ENCODE data around the gene TMEM43.
A peak's percentile ranks its signal among the peaks of the same experiment; 100 is the strongest.

The TMEM43 gene

GRCh38 chr3:14138878-14139655 is 14.2 kb downstream of the TMEM43 start:
- DNase-seq, result no peak

- no peak for DNase-seq
These were observed 14.9 kb downstream of the TMEM43 start for GRCh38 chr3:14139771-14140170.

DNA sequence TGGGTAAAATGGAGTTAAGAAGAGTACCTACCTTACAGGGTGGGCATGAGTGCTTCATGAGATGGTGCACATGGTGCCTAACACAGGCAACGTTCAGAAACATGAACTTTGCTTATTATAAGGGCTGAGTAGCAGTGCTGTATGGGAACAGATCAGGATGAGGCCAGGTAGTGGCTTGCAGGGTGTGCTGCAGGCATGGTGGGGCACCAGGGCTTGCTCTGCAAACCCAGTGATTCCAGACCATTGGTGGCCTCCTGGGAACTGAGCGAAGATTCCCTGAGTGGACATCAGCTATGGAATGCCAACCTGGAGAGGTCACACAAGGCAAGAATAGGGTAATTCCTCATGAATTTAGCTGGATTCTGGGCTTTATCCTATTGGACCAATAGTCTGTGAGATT is 15.8 kb downstream of the TMEM43 start:
- no peak for DNase-seq

GRCh38 chr3:14141144-14141543 is 16.3 kb downstream of the TMEM43 start:
- peak; percentile 17 for DNase-seq

- no peak for DNase-seq
These were observed 16.9 kb downstream of the TMEM43 start for GRCh38 chr3:14141602-14142341.

GRCh38 chr3:14142567-14143270 is 17.9 kb downstream of the TMEM43 start:
- peak; percentile 89 for DNase-seq

GRCh38 chr3:14143271-14144225 is 18.7 kb downstream of the TMEM43 start:
- no peak for DNase-seq

GRCh38 chr3:14144423-14145075 is 19.7 kb downstream of the TMEM43 start:
- peak; percentile 96 for DNase-seq

DNA sequence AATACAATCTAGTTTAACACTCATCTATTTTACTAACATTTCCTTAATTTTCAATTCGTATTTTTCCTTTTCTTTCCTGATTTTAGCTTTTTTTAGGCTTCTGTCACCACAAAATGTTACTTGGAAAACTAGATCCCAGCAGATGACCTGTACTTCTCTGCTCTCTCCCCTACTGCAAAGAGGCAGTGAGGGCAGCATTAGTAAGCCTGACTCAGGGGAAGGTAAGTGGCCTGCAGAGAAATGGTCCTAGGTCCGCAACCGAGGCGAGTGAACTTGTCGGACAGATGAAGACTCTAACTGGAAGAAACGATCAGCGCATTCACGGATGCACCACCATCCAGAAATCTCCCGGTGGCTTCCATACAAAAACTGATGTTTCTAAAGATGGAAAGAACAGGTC is 20.4 kb downstream of the TMEM43 start:
- DNase-seq, result no peak

DNA sequence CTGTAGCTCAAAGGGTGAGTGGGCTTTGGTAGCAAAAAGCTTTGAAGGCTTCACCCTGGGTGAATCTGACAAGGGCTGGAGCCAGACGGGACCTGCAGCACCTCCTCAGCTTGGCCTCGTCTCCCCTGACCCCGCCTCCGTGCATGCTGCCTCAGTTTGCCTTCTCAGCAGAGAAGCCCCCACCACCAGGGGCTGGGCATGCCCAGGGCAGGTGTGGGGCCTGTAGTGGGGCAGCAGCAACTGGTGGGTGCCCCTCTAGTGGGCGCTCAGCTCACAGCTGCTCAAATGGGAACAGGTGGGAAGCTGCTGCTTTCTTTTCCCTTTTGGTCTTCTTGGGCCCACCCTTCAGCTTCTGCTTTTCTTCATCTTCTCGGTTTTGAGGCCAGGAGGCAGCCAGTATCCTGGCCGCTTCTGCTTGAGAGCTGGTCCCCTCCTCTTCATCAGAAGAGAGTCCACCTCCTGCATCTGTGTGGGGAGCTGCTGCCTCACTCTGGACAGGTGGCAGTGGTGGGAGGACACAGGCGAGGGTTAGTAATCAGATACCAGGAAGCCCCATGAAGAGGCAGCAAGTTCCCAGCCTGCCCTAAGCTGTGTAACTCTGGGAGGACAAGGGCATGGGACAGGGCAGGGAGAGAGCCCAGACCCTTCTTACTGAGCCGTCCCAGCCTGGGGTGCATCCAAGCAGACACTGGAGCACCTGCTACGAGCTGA is 21.0 kb downstream of the TMEM43 start:
- no peak for DNase-seq

DNA sequence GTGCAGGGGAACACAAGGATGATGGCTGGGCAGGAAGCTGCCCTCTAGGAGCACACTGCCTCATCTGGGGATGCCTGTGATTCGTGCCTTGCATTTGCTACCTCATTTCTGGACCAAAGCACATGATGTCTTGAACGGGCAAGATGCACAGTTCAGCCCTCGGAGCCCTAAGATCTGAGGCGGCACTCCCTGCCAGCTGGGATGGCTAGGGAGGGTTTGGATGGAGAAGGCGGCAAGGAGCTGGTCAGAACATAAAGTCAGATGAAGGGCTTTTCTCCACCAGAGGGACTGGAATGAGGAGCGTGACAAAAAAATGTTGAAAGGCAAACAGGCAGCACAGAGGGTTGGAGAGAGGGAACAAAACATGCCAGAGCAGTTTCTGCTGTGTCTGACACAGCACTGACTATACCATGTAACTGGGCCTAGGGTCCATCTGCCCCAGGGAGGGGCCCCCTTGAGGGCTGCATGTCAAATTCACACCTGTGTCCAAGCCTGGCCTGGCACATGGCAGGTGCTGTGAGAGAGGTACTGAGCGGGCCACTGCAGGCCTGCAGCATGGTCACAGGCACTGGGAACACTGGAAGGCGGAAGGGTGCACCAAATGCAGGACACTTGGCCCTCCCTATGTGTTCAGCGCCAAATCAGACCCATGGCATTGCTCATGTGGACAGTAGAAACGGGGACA is 21.7 kb downstream of the TMEM43 start:
- DNase-seq, result no peak

- DNase-seq, result no peak
These were observed 22.2 kb downstream of the TMEM43 start for GRCh38 chr3:14147066-14147435.

- DNase-seq, result no peak
These were observed 22.8 kb downstream of the TMEM43 start for GRCh38 chr3:14147617-14148016.

DNA sequence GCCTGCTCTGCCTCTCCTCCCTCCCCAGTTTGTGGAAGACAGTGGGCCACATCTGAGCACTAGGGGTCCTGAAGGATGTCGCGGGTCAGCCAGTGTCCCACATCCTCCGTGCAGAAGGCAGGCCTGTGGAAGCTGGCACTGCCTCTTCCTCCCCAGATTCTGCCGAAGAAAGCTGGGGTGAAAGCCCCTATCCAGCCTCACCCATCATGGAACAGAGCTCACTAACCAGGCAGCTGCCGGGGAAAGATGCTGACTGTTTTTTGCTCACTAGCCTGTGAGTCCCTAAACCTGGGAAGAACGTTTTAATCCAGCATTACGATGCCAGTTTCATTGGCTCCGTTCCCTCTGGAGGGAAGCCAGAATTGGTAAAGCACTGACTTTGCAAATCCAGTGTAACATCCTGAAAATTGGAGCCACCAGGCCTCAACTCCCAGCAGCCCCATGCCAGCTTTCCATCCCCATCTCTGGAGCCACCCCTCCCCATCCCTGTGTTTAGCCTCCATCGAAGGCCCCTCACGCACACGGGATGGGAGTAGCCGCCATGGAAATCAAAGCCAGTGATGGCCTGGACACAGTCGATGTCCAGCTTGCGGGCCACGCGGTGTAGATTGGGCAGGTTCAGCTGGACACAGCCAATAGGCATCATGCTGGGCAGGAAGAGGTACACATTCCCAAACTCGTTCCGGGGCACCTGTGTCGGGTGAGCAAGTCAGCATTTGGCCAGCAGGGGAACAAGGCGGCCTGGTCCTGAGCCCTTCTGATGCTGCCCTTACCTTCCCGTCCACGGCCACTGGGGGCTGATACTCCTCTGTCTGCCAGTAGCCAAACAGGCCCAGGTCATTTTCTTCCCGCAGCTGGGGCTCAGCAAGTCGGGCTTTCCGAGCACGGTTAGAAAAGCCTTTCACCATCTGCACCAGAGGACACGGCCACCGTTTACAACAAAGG is 23.5 kb downstream of the TMEM43 start:
- DNase-seq, result no peak

- DNase-seq, result no peak
These were observed 25.2 kb downstream of the TMEM43 start for GRCh38 chr3:14150078-14150477.

GRCh38 chr3:14150491-14151230 is 25.8 kb downstream of the TMEM43 start:
- no peak for DNase-seq

- DNase-seq, result no peak
These were observed 26.7 kb downstream of the TMEM43 start for GRCh38 chr3:14151471-14152083.

DNA sequence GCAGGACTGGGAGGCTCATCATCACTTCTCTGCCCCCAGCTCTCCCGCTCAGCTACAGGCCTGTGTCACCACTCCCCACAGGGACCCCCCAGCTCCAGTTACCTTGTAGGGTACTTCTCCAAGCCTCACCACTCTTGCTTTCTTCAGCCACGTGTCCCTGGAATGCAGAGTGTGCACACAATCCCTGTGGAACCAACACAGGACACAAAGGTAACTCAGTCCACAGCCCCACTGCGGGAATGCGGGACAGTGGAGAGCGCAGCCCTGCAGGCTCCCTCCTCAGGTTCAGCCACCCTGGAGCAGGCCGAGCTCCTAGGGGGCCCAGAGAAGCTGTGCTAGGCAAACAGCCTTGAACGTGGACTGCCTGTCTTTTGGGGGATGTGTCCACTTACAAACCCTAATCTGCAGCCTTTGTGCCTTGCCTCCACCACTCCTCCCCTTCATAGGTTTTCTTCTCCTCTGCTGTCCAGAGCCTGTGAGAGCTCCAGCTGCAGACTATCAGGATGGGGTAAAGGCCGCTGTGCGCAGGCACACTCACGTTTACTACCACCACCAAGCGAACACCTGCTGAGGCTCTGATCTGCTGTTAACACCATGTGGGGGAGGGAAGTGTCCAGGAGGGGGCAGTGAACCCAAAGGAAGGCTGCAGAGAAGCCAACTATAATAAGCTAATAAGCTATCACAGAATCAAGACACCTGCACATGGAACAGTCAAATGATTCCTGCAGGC is 27.5 kb downstream of the TMEM43 start:
- peak; percentile 41 for DNase-seq
